Astrocyte of the spinal cord (primary cell): ENCODE data around the gene ANGPT4.

Source experiments
- DNase-seq: peaks from one replicate; pipeline ENCODE4 v3.0.0; 2011; ENCODE audit warnings: low read depth, low spot score
- H3K4me3 ChIP-seq: 2 replicates; pipeline ENCODE4 v1.5.1; 2011; ENCODE audit warnings: low read depth, mild to moderate bottlenecking, low read length, moderate library complexity
- CTCF ChIP-seq: IDR thresholded peaks from 2 replicates; pipeline ENCODE4 v1.5.1; 2012; ENCODE audit warnings: low read depth, mild to moderate bottlenecking, low read length, inconsistent platforms
- in situ Hi-C: cut with HindIII; loops from 2 replicates; pipeline ENCODE4 v1.10.0; 2017; ENCODE audit warnings: low sequenced_read_pairs

Gene ANGPT4

GRCh38 chr20:865440-865839, 50.7 kb downstream of the ANGPT4 start:
- in situ Hi-C loops = no loop called here

GRCh38 chr20:860891-861290, 55.2 kb downstream of the ANGPT4 start:
- DNase-seq = no peak
- no peak for TF ChIP-seq CTCF
- in situ Hi-C loops = no loop called here
- H3K4me3 ChIP-seq = no peak overlapping the region

More at GRCh38 chr20:865440-865839, 50.7 kb downstream of the ANGPT4 start:
- no peak for DNase-seq
- H3K4me3 ChIP-seq = no peak overlapping the region
- TF ChIP-seq CTCF = no peak

GRCh38 chr20:859751-860231, 56.3 kb downstream of the ANGPT4 start:
- DNase-seq = no peak
- in situ Hi-C loops = no loop called here
- no peak for TF ChIP-seq CTCF
- no peak overlapping the region for H3K4me3 ChIP-seq

GRCh38 chr20:858011-858410, 58.1 kb downstream of the ANGPT4 start:
- in situ Hi-C loops = no loop called here
- no peak for TF ChIP-seq CTCF
- no peak for DNase-seq
- no peak overlapping the region for H3K4me3 ChIP-seq

GRCh38 chr20:856361-856775, 59.8 kb downstream of the ANGPT4 start:
- no peak for TF ChIP-seq CTCF
- DNase-seq = peak; percentile 78
- in situ Hi-C loops = no loop called here
- H3K4me3 ChIP-seq = no peak overlapping the region

GRCh38 chr20:855466-856360, 60.4 kb downstream of the ANGPT4 start:
- no peak for TF ChIP-seq CTCF
- in situ Hi-C loops = no loop called here
- no peak for DNase-seq
- no peak overlapping the region for H3K4me3 ChIP-seq
